ENCODE measurements around the gene PDE2A. TPM values are rescaled to one million over a fixed set of nuclear protein-coding genes. Genes with fewer than 3 reads are reported as not detected.

Gene PDE2A
- total RNA-seq, 6 experiments from 2014 or later = 11.2 to 46.3 (median 22.8) TPM

GRCh38 chr11:72657411-72658100, 16.7 kb downstream of the PDE2A start:
- no peak overlapping the region for H3K27ac ChIP-seq
- no peak for TF ChIP-seq CTCF (IDR thresholded peaks at IDR 0.05)
- TF ChIP-seq POLR2A (IDR thresholded peaks at IDR 0.05) = no peak
- no peaks in the 10 kb centered on the region for H3K9me3 ChIP-seq
- H3K36me3 ChIP-seq = no peaks in the 10 kb centered on the region
- intact Hi-C loops (cut with DNase I) = no loop called here
- ATAC-seq (no peak), DNase-seq (no peak)
- no peaks in the 10 kb centered on the region for H3K4me1 ChIP-seq
- no peak overlapping the region for H3K4me3 ChIP-seq
- no peaks in the 10 kb centered on the region for H3K27me3 ChIP-seq
- 80% methylated on average over 1 of the region's 6 CpGs for WGBS (ENCODE audit: insufficient coverage, low coverage, low lambda C conversion rate, missing lambda C conversion rate)

GRCh38 chr11:72655896-72656464, 18.2 kb downstream of the PDE2A start:
- WGBS (ENCODE audit: insufficient coverage, low coverage, low lambda C conversion rate, missing lambda C conversion rate) = 71% methylated on average over 8 of the region's 11 CpGs
- Histone ChIP-seq H3K4me1 (no peaks in the 10 kb centered on the region), H3K27me3 (no peaks in the 10 kb centered on the region), H3K9me3 (no peaks in the 10 kb centered on the region), H3K4me3 (no peak overlapping the region), H3K36me3 (no peaks in the 10 kb centered on the region), H3K27ac (no peak overlapping the region)
- TF ChIP-seq POLR2A (IDR thresholded peaks at IDR 0.05) (no peak), CTCF (IDR thresholded peaks at IDR 0.05) (no peak)
- intact Hi-C loops (cut with DNase I) = no loop called here
- DNase-seq = no peak
- no peak for ATAC-seq

- Histone ChIP-seq H3K4me1 (no peaks in the 10 kb centered on the region), H3K27ac (no peak overlapping the region), H3K9me3 (no peaks in the 10 kb centered on the region), H3K27me3 (no peaks in the 10 kb centered on the region), H3K4me3 (no peak overlapping the region), H3K36me3 (no peaks in the 10 kb centered on the region)
- WGBS (ENCODE audit: insufficient coverage, low coverage, low lambda C conversion rate, missing lambda C conversion rate) = no CpG with 5 or more reads among the region's 8 CpGs
- TF ChIP-seq POLR2A (IDR thresholded peaks at IDR 0.05) (no peak), CTCF (IDR thresholded peaks at IDR 0.05) (no peak)
- intact Hi-C loops (cut with DNase I) = no loop called here
- ATAC-seq = no peak
- DNase-seq = no peak
These were observed 19.2 kb downstream of the PDE2A start for GRCh38 chr11:72655014-72655413.

- ATAC-seq = no peak
- no CpG with 5 or more reads among the region's 3 CpGs for WGBS (ENCODE audit: insufficient coverage, low coverage, low lambda C conversion rate, missing lambda C conversion rate)
These were observed 20.6 kb downstream of the PDE2A start for GRCh38 chr11:72653649-72654048.

More at GRCh38 chr11:72653649-72654048, 20.6 kb downstream of the PDE2A start:
- no peak for TF ChIP-seq POLR2A (IDR thresholded peaks at IDR 0.05)
- TF ChIP-seq CTCF (IDR thresholded peaks at IDR 0.05) = no peak
- intact Hi-C loops (cut with DNase I) = no loop called here
- Histone ChIP-seq H3K27me3 (no peaks in the 10 kb centered on the region), H3K9me3 (no peaks in the 10 kb centered on the region), H3K4me1 (no peaks in the 10 kb centered on the region), H3K27ac (no peak overlapping the region), H3K36me3 (no peaks in the 10 kb centered on the region), H3K4me3 (no peak overlapping the region)
- no peak for DNase-seq
